ENCODE data around the gene CACNA1B.

- TF ChIP-seq EP300 (IDR thresholded peaks at IDR 0.05) (no peak), CTCF (IDR thresholded peaks at IDR 0.05) (no peak), POLR2A (IDR thresholded peaks at IDR 0.05) (no peak), POLR2AphosphoS5 (IDR thresholded peaks at IDR 0.05) (no peak)
These were observed 180.6 kb downstream of the CACNA1B start for GRCh38 chr9:138058181-138058580.
